ENCODE results near the gene PTH1R. TPM values are rescaled to one million over a fixed set of nuclear protein-coding genes. Genes with fewer than 3 reads are reported as not detected.

PTH1R gene
- total and polyA plus RNA-seq, 11 donors: 2.1 to 23.4 (median 6.5) TPM

DNA sequence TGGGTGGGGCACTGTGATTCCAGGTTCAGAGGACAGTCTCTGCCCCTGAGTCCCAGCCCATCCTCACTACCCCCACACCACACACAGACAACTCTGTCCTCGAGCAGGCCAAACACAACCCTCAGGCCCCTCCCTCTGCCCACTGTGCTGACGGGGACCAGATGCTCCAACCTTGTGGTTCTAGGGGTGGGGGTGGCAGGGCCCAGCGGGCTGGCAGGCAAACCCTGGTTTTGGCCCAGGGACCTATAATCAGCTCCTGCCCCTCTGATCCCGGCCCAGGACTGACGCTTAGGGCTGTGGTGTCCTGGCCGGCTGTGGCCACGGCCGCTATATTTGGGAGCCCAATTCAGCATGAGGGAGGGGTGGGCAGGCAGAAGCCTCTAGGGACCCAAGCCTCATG lies 9.2 kb upstream of the PTH1R start:
- DNase-seq (peak in 3 of 5 donors; percentile 33 to 69 (median 62)), ATAC-seq (peak in 1 of 4 donors; percentile 1)
- H3K36me3 ChIP-seq: no peaks in the 10 kb centered on the region
- H3K4me3 ChIP-seq: no peak overlapping the region
- intact Hi-C loops (cut with DNase I): loop anchor here in 8 of 10 donors (5.0 to 10.0 kb wide), 5 partner anchors 39 to 457 kb away; partner anchors contain the start of genes CCDC12 (in 1 of the 8), NBEAL2 (in 1 of the 8) and TMIE (in 1 of the 8)
- WGBS, 4 donors: 30 to 63% (median 57%) methylated on average over 4 to 8 of the region's 8 CpGs
- TF ChIP-seq, protein P1, sequence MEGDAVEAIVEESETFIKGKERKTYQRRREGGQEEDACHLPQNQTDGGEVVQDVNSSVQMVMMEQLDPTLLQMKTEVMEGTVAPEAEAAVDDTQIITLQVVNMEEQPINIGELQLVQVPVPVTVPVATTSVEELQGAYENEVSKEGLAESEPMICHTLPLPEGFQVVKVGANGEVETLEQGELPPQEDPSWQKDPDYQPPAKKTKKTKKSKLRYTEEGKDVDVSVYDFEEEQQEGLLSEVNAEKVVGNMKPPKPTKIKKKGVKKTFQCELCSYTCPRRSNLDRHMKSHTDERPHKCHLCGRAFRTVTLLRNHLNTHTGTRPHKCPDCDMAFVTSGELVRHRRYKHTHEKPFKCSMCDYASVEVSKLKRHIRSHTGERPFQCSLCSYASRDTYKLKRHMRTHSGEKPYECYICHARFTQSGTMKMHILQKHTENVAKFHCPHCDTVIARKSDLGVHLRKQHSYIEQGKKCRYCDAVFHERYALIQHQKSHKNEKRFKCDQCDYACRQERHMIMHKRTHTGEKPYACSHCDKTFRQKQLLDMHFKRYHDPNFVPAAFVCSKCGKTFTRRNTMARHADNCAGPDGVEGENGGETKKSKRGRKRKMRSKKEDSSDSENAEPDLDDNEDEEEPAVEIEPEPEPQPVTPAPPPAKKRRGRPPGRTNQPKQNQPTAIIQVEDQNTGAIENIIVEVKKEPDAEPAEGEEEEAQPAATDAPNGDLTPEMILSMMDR (IDR thresholded peaks at IDR 0.05): no peak
- TF ChIP-seq POLR2A (IDR thresholded peaks at IDR 0.05): no peak
- no peaks in the 10 kb centered on the region for H3K9me3 ChIP-seq
- H3K4me1 ChIP-seq: peaks cover 13 to 85% (median 48%) of the 10 kb centered on the region in 12 donors
- H3K27me3 ChIP-seq: no peaks in the 10 kb centered on the region
- H3K27ac ChIP-seq: peak overlapping the region; percentile 63 to 100 (median 86)

DNA sequence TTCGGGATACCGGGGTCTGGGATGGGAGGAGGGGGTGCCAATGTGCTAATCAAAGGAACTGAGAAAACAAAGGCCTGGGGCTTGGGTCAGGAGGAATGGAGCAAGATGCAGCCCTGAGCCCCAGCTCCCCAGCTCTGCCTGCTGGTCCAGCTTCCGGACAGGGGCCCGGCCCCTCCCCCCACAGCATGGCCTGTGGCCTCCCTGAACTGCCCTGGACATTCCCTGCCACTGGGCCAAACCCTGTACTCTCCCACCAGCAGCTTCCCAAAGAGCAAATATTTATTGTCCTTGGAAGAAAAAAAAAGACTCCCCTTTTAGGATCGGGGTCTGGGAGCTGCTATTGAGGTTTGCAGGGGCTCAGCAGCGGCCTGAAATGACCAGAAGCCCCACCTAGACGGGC lies 8.6 kb upstream of the PTH1R start:
- Histone ChIP-seq H3K27me3 (no peaks in the 10 kb centered on the region), H3K27ac (peak overlapping the region in 7 of 12 donors; percentile 76 to 100 (median 96)), H3K4me1 (peaks cover 13 to 91% (median 54%) of the 10 kb centered on the region in 12 donors), H3K36me3 (no peaks in the 10 kb centered on the region), H3K9me3 (no peaks in the 10 kb centered on the region), H3K4me3 (no peak overlapping the region)
- TF ChIP-seq POLR2A (IDR thresholded peaks at IDR 0.05): no peak
- TF ChIP-seq, protein P1 (IDR thresholded peaks at IDR 0.05): no peak
- ATAC-seq (no peak), DNase-seq (peak in 2 of 5 donors; percentile 57 to 72)
- intact Hi-C loops (cut with DNase I): loop anchor here in 8 of 10 donors (5.0 to 10.0 kb wide), 5 partner anchors 38 to 456 kb away; partner anchors contain the start of genes CCDC12 (in 1 of the 8), NBEAL2 (in 1 of the 8) and TMIE (in 1 of the 8)
- WGBS, 4 donors: 68 to 85% (median 80%) methylated on average over 7 of the region's 7 CpGs

DNA sequence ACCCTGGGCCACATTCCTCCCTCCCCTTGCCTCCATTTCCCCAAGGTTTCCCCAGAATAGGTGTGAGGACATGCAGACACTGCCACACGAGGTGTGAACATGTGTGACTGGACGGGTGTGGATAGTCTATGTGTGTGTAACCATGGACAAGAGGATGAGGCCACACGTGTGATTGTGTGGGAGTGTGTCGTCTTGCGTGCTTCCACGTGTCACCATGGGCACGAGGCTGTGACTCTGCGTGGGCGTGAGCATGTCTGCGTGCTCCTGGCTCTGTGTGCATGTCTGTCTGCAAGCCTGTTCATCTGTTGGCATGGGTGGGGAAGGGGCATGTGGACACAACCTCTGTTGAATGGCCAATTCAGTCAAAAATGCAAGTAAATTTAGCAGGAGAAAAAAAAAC lies 8.1 kb upstream of the PTH1R start:
- Histone ChIP-seq H3K4me3 (no peak overlapping the region), H3K27me3 (no peaks in the 10 kb centered on the region), H3K9me3 (no peaks in the 10 kb centered on the region), H3K36me3 (no peaks in the 10 kb centered on the region), H3K4me1 (peaks cover 13 to 94% (median 59%) of the 10 kb centered on the region in 12 donors), H3K27ac (peak overlapping the region in 5 of 12 donors; percentile 43 to 97 (median 94))
- ATAC-seq (no peak), DNase-seq (peak in 1 of 5 donors; percentile 30)
- TF ChIP-seq, protein P1 (IDR thresholded peaks at IDR 0.05): no peak
- no peak for TF ChIP-seq POLR2A (IDR thresholded peaks at IDR 0.05)
- intact Hi-C loops (cut with DNase I): loop anchor here in 8 of 10 donors (5.0 to 10.0 kb wide), 5 partner anchors 38 to 455 kb away; partner anchors contain the start of genes CCDC12 (in 1 of the 8), NBEAL2 (in 1 of the 8) and TMIE (in 1 of the 8)
- WGBS, 4 donors: 77 to 88% (median 85%) methylated on average over 10 of the region's 10 CpGs

DNA sequence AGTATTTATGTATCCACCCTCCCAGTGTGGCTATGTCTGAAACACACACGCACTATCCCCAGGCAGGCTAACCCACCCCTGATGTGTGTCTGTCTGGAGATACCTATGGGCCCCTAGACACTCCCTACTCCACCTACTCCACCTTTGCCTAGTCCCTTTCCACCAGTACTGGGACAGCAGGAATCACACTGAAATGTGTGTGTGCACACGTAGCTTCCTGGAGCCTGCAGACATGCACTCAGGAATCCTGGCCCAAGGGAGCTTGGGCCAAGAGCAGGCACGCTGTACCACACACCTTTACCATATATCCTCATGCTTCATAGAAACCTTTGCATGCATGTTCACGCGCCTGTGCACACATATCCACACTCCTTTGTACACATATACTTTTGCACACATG lies 6.9 kb upstream of the PTH1R start:
- H3K27ac ChIP-seq: peak overlapping the region in 2 of 12 donors; percentile 16 to 69
- 86 to 94% (median 89%) methylated on average over 4 to 5 of the region's 5 CpGs for WGBS, 4 donors
- H3K36me3 ChIP-seq: no peaks in the 10 kb centered on the region
- DNase-seq: no peak
- no peaks in the 10 kb centered on the region for H3K27me3 ChIP-seq
- no peaks in the 10 kb centered on the region for H3K9me3 ChIP-seq
- peaks cover 13 to 93% (median 61%) of the 10 kb centered on the region in 12 donors for H3K4me1 ChIP-seq
- intact Hi-C loops (cut with DNase I): no loop called here
- ATAC-seq: no peak
- no peak overlapping the region for H3K4me3 ChIP-seq
- no peak for TF ChIP-seq POLR2A (IDR thresholded peaks at IDR 0.05)
- TF ChIP-seq, protein P1 (IDR thresholded peaks at IDR 0.05): no peak

All from heart left ventricle (tissue), 16 donors.